C4-2B (cell line): ENCODE measurements around the gene CNGB1.
"Not testable (repeated sequence)": the region's sequence is repeated elsewhere in the genome, so short reads cannot be mapped to it uniquely, and the experiment has no call there.

Experiments used
- H3K27ac ChIP-seq: fragments of 450-650 bp; 2 replicates; pipeline ENCODE4 v1.5.1; 2017
- CTCF ChIP-seq: fragments of 450-650 bp; conservative IDR thresholded peaks from 2 replicates; pipeline ENCODE4 v1.5.1; 2017; ENCODE audit warnings: mild to moderate bottlenecking
- ZFX ChIP-seq: fragments of 450-650 bp; IDR thresholded peaks from 2 replicates; pipeline ENCODE4 v1.6.1; 2017

Gene CNGB1

GRCh38 chr16:57837305-57838125 lies 133.4 kb downstream of the CNGB1 start:
- H3K27ac ChIP-seq: no peak overlapping the region
- no peak for TF ChIP-seq CTCF
- no peak for TF ChIP-seq ZFX

- not testable (repeated sequence) for H3K27ac ChIP-seq
Measured at GRCh38 chr16:57835439-57835838, 135.5 kb downstream of the CNGB1 start.

GRCh38 chr16:57834936-57835335 lies 136.0 kb downstream of the CNGB1 start:
- no peak overlapping the region for H3K27ac ChIP-seq
- TF ChIP-seq ZFX (no peak), CTCF (no peak)
